GM19395 (cell line): ENCODE results near the gene CTTNBP2NL.
A peak's percentile ranks its signal among the peaks of the same experiment; 100 is the strongest.

ENCODE experiments used
- ATAC-seq: cut with Tn5 transposase; IDR thresholded peaks from one replicate; pipeline ENCODE4 v1.9.1; 2021; ENCODE audit warnings: mild to moderate bottlenecking, moderate library complexity; ENCODE audit not compliant: unreplicated experiment

Gene CTTNBP2NL

GRCh38 chr1:112395821-112396652 is at the start of gene CTTNBP2NL:
Gene CTTNBP2NL (plus strand): TSS chr1:112396214. CDS start chr1:112416166, 19,952 bp downstream.
- ATAC-seq: peak; percentile 69

- ATAC-seq: no peak
Measured at GRCh38 chr1:112346801-112347350, 49.1 kb upstream of the CTTNBP2NL start.

GRCh38 chr1:112356765-112357164 is 39.2 kb upstream of the CTTNBP2NL start:
- ATAC-seq: no peak

GRCh38 chr1:112357467-112357866 is 38.5 kb upstream of the CTTNBP2NL start:
- ATAC-seq: no peak

GRCh38 chr1:112358061-112358770 is 37.8 kb upstream of the CTTNBP2NL start:
- ATAC-seq: no peak

- ATAC-seq: no peak
Measured at GRCh38 chr1:112358798-112359408, 37.1 kb upstream of the CTTNBP2NL start.

GRCh38 chr1:112359961-112360767 is 35.9 kb upstream of the CTTNBP2NL start:
- ATAC-seq: no peak

- ATAC-seq: no peak
Measured at GRCh38 chr1:112363636-112364035, 32.4 kb upstream of the CTTNBP2NL start.

GRCh38 chr1:112368198-112368597 is 27.8 kb upstream of the CTTNBP2NL start:
- no peak for ATAC-seq

- peak; percentile 86 for ATAC-seq
Measured at GRCh38 chr1:112369392-112370285, 26.4 kb upstream of the CTTNBP2NL start.

- no peak for ATAC-seq
Measured at GRCh38 chr1:112370996-112371395, 25.0 kb upstream of the CTTNBP2NL start.

GRCh38 chr1:112371775-112372174 is 24.2 kb upstream of the CTTNBP2NL start:
- ATAC-seq: no peak

- no peak for ATAC-seq
Measured at GRCh38 chr1:112373806-112374205, 22.2 kb upstream of the CTTNBP2NL start.

- no peak for ATAC-seq
Measured at GRCh38 chr1:112375701-112376100, 20.3 kb upstream of the CTTNBP2NL start.

- ATAC-seq: no peak
Measured at GRCh38 chr1:112380356-112380755, 15.7 kb upstream of the CTTNBP2NL start.

- ATAC-seq: no peak
Measured at GRCh38 chr1:112381324-112382076, 14.5 kb upstream of the CTTNBP2NL start.

GRCh38 chr1:112383759-112384370 is 12.1 kb upstream of the CTTNBP2NL start:
- ATAC-seq: no peak

GRCh38 chr1:112386024-112386723 is 9.8 kb upstream of the CTTNBP2NL start:
- no peak for ATAC-seq
